GM19397 (cell line): ENCODE measurements around the gene TTC23.
"Not testable (repeated sequence)": the region's sequence is repeated elsewhere in the genome, so short reads cannot be mapped to it uniquely, and the experiment has no call there.

Experiments
- ATAC-seq: cut with Tn5 transposase; IDR thresholded peaks from one replicate; pipeline ENCODE4 v1.9.1; 2021; ENCODE audit warnings: mild to moderate bottlenecking, moderate library complexity; ENCODE audit not compliant: unreplicated experiment

TTC23 gene

GRCh38 chr15:99250494-99250856 lies 1.1 kb upstream of the TTC23 start:
- ATAC-seq = no peak

- no peak for ATAC-seq
Observed at GRCh38 chr15:99250001-99250400, 620 bp upstream of the TTC23 start.

- no peak for ATAC-seq
Observed at GRCh38 chr15:99248000-99248715, 1.2 kb downstream of the TTC23 start.

GRCh38 chr15:99247062-99247461 lies 2.3 kb downstream of the TTC23 start:
- no peak for ATAC-seq

- no peak for ATAC-seq
Observed at GRCh38 chr15:99244306-99244705, 5.1 kb downstream of the TTC23 start.

GRCh38 chr15:99241752-99242151 lies 7.6 kb downstream of the TTC23 start:
- no peak for ATAC-seq

GRCh38 chr15:99239545-99240198 lies 9.7 kb downstream of the TTC23 start:
- ATAC-seq = peak; percentile 88

GRCh38 chr15:99238849-99239248 lies 10.5 kb downstream of the TTC23 start:
- ATAC-seq = no peak

- ATAC-seq = not testable (repeated sequence)
Observed at GRCh38 chr15:99234160-99234559, 15.2 kb downstream of the TTC23 start.

GRCh38 chr15:99232740-99233139 lies 16.6 kb downstream of the TTC23 start:
- no peak for ATAC-seq

- ATAC-seq = no peak
Observed at GRCh38 chr15:99230867-99231266, 18.5 kb downstream of the TTC23 start.

- ATAC-seq = no peak
Observed at GRCh38 chr15:99228120-99228770, 21.1 kb downstream of the TTC23 start.

- no peak for ATAC-seq
Observed at GRCh38 chr15:99226802-99227201, 22.6 kb downstream of the TTC23 start.

GRCh38 chr15:99224372-99225214 lies 24.8 kb downstream of the TTC23 start:
- no peak for ATAC-seq

- ATAC-seq = no peak
Observed at GRCh38 chr15:99213187-99213811, 36.1 kb downstream of the TTC23 start.

GRCh38 chr15:99212406-99212805 lies 37.0 kb downstream of the TTC23 start:
- ATAC-seq = no peak

- no peak for ATAC-seq
Observed at GRCh38 chr15:99211926-99212325, 37.5 kb downstream of the TTC23 start.

- no peak for ATAC-seq
Observed at GRCh38 chr15:99210334-99210733, 39.0 kb downstream of the TTC23 start.

GRCh38 chr15:99209326-99209725 lies 40.1 kb downstream of the TTC23 start:
- no peak for ATAC-seq

GRCh38 chr15:99207672-99208071 lies 41.7 kb downstream of the TTC23 start:
- no peak for ATAC-seq

- no peak for ATAC-seq
Observed at GRCh38 chr15:99202176-99202552, 47.2 kb downstream of the TTC23 start.
